GM12872 (cell line): ENCODE results near the gene PPIE.

ENCODE experiments used
- CTCF ChIP-seq: IDR thresholded peaks from 3 replicates; pipeline ENCODE4 v1.5.1; 2011; ENCODE audit warnings: low read depth, mild to moderate bottlenecking, low read length, moderate library complexity; ENCODE audit not compliant: insufficient read depth

Gene PPIE

GRCh38 chr1:39800471-39800835, 61.8 kb downstream of the PPIE start:
- TF ChIP-seq CTCF: no peak

GRCh38 chr1:39802496-39803260, 64.0 kb downstream of the PPIE start:
- no peak for TF ChIP-seq CTCF

- TF ChIP-seq CTCF: no peak
These were observed 66.7 kb downstream of the PPIE start for GRCh38 chr1:39805385-39805784.

- no peak for TF ChIP-seq CTCF
These were observed 70.3 kb downstream of the PPIE start for GRCh38 chr1:39808784-39809517.

- no peak for TF ChIP-seq CTCF
These were observed 74.2 kb downstream of the PPIE start for GRCh38 chr1:39812913-39813312.
